Astrocyte of the spinal cord (primary cell): ENCODE measurements around the gene CDH15.

Experiments
- DNase-seq: peaks from one replicate; pipeline ENCODE4 v3.0.0; 2011; ENCODE audit warnings: low read depth, low spot score
- H3K4me3 ChIP-seq: 2 replicates; pipeline ENCODE4 v1.5.1; 2011; ENCODE audit warnings: low read depth, mild to moderate bottlenecking, low read length, moderate library complexity
- CTCF ChIP-seq: IDR thresholded peaks from 2 replicates; pipeline ENCODE4 v1.5.1; 2012; ENCODE audit warnings: low read depth, mild to moderate bottlenecking, low read length, inconsistent platforms
- in situ Hi-C: cut with HindIII; loops from 2 replicates; pipeline ENCODE4 v1.10.0; 2017; ENCODE audit warnings: low sequenced_read_pairs

CDH15 gene

GRCh38 chr16:89244754-89245153, 73.2 kb downstream of the CDH15 start:
- in situ Hi-C loops, result no loop called here
- no peak overlapping the region for H3K4me3 ChIP-seq

More at GRCh38 chr16:89244754-89245153, 73.2 kb downstream of the CDH15 start:
- DNase-seq, result no peak
- TF ChIP-seq CTCF, result no peak
